AG09319 (cell line): ENCODE measurements around the gene PMVK.
"Not testable (repeated sequence)": the region's sequence is repeated elsewhere in the genome, so short reads cannot be mapped to it uniquely, and the experiment has no call there.

Experiments used
- DNase-seq: peaks from one replicate; pipeline ENCODE4 v3.0.0-alpha.2; 2010; ENCODE audit warnings: low read depth; ENCODE audit errors: extremely low read depth
- TF ChIP-seq, protein P1 (sequence below): IDR thresholded peaks from 2 replicates; pipeline ENCODE4 v1.5.1; 2011; ENCODE audit warnings: low read depth, mild to moderate bottlenecking, inconsistent platforms, low read length, moderate library complexity

The PMVK gene

DNA sequence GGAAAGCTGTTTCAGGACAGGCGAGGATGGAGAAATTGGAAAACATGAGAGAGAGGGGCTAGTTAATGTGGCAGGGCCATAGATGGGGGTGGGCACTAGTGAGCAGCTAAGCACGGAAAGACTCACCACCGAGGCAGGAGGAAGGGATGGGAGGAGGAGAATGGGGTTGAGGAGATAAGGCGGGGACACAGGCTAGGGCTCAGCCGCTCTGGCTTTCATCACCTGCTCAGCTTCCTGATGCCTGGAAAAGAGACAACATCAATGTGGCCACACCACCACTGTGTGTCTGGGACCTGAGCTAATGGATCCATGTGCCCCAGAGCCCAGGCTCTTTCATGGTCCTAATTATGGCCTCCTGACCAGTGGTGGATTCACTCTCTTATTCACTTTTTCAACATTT is 27.6 kb downstream of the PMVK start:
- TF ChIP-seq, protein P1, sequence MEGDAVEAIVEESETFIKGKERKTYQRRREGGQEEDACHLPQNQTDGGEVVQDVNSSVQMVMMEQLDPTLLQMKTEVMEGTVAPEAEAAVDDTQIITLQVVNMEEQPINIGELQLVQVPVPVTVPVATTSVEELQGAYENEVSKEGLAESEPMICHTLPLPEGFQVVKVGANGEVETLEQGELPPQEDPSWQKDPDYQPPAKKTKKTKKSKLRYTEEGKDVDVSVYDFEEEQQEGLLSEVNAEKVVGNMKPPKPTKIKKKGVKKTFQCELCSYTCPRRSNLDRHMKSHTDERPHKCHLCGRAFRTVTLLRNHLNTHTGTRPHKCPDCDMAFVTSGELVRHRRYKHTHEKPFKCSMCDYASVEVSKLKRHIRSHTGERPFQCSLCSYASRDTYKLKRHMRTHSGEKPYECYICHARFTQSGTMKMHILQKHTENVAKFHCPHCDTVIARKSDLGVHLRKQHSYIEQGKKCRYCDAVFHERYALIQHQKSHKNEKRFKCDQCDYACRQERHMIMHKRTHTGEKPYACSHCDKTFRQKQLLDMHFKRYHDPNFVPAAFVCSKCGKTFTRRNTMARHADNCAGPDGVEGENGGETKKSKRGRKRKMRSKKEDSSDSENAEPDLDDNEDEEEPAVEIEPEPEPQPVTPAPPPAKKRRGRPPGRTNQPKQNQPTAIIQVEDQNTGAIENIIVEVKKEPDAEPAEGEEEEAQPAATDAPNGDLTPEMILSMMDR, result no peak
- DNase-seq, result no peak

DNA sequence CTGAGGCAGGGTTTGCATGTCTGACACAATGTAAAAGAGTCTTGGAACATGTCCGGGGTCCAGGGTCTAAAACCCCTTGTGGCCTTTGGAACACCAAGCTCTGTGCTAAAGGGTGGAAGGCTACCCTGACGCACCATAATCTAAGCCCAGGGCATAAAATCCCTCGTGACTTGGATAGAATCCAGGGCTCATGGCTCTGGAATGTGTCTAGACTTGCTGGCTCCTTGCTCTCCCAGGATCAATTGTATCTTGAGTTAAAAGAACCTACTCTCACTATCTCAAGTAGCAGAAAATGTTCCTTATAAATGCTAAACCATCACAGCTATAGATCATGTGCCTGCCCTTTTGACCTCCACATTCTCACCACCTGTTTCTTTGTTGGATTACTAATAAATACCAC is 28.4 kb downstream of the PMVK start:
- not testable (repeated sequence) for DNase-seq

DNA sequence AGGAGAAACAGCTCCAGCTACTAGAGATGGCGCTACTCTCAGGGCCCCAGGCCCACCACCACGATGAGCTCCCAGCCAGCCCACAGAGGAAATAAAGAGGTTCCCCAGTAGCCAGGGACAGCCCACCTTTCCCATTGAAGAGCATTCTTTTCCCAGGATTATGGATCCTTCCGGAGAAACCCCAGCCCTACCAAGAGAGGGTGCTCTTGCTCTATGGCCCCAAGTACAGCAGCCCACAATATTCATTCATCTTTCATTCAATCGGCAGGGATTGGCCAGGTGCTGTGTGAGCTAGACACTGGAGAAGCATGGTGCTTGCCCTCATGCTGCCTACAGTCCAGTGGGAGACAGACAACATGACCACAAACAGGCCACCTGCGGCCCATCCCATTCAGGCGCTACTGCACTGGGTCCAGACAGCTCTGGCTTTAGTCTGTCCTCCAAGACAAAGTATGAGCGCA is 29.9 kb downstream of the PMVK start:
- TF ChIP-seq, protein P1, result peak; percentile 38
- DNase-seq, result no peak

DNA sequence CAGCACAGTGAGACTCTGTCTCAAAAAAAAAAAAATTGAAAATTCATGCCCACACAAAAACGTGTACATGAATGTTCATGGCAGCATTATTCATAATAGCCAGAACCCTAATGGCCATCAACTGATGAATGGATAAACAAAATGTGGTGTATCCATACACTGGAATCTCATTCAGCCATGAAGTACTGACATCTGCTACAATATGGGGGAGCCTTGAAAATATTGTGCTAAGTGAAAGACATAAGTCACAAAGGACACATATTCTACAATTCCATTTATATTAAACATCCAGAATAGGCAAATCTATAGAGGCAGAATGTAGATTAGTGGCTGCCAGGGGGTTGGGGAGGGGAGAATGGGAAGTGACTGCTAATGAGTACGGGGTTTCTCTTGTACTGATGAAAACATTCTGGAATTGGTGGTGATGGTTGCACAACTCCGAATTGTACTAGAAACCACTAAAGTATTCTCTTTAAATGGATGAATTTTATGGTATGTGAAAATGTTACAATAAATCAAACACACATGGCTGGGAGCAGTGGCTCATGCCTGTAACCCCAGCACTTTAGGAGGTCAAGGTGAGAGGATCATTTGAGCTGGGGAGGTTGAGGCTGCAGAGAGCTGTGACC is 33.5 kb downstream of the PMVK start:
- TF ChIP-seq, protein P1, result no peak
- no peak for DNase-seq

DNA sequence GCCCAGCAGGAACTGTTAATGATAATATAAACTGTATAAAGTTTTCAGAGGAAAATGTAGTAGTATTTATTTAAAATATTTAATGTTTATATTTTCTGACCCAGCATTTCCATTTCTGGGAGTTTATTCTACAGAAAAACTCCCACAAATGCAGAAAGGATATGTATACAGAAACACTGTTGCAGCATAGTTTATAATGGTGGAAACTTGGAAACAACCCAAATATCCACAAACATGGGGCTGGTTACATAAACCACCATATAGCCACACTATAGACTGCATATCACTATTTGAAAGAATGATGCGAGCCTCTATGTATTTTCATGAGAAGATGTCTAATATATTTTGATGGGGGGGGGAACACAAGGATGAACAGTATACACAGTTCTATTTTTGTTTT is 34.9 kb downstream of the PMVK start:
- DNase-seq, result no peak
- TF ChIP-seq, protein P1, result no peak

DNA sequence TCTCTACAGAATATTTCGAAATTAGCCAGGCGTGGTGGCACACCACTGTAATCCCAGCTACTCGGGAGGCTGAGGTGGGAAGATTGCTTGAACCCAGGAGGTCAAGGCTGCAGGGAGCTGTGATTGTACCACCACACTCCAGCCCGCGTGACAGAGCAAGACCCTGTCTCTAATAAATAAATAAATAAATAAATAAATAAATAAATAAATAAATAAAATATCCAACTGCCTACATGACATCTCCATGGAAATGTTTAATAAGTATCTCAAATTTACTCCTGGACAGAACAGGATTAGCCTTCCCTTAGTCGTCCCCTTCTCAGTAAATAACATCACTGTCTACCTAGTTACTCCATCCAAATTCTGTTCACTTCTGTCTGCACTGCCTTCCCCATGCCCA is 37.5 kb downstream of the PMVK start:
- TF ChIP-seq, protein P1, result no peak
- no peak for DNase-seq

DNA sequence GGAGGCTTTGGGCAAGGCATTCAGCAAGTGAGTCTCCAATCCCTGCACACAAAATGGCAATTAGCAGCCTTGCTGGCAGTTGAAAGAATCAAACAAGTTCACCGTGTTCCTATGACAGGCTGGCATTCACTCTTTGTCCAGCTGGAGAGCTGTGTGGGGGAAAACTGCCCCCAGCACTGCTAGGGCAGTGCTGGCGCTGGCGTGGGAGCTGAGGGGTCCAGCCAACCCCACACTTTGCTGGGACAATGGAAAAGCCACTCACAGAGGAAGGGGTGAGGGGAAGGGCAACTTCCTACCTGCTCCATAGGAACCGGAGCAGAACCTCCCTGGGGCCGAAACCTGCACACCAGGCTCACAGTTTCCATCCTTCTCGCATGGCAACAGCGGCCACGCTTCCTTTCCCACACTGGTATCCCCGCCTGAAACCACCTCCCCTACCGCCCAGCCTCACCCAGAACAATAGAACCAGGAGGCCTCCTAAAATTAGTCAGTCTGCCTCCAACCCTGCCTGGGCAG is 39.7 kb downstream of the PMVK start:
- TF ChIP-seq, protein P1, result no peak

DNA sequence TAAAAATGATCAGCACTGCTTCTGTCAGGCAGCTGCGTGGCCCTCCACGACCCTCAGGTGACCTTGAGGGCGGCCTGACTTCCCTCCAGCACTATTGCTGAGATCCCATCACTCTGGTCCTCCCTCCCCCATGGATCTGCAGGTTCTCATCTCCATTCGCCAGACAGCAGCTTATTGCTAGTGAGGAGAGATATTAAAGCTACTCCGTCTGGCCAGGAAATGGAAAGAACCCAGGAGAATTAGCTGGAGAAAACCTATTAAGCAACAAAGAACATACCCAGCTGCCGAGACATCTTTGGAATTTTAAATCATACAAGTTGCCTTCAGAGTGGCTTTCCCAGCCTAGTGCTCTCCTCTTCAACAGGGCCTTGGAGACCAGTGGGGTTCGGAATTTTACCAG is 40.7 kb downstream of the PMVK start:
- TF ChIP-seq, protein P1, result no peak
- DNase-seq, result no peak

More for the DNA sequence above, 39.7 kb downstream of the PMVK start:
- DNase-seq, result no peak
